ENCODE data around the gene ZNF165.
"Not testable (repeated sequence)": the region's sequence is repeated elsewhere in the genome, so short reads cannot be mapped to it uniquely, and the experiment has no call there.

Gene ZNF165

GRCh38 chr6:28111964-28112363 is 31.6 kb downstream of the ZNF165 start:
- no peak for TF ChIP-seq CTCF (IDR thresholded peaks at IDR 0.05; ENCODE audit: low read depth, low read length)
- Histone ChIP-seq H3K27me3 (ENCODE audit: insufficient read depth, low read depth, severe bottlenecking) (peaks cover 3% of the 10 kb centered on the region), H3K4me3 (ENCODE audit: low read depth, low read length) (no peak overlapping the region), H3K36me3 (peaks cover 15% of the 10 kb centered on the region), H3K9me3 (ENCODE audit: severe bottlenecking) (no peaks in the 10 kb centered on the region), H3K27ac (no peak overlapping the region)
- DNase-seq: no peak

- no peak for DNase-seq
- H3K36me3 ChIP-seq: peaks cover 37% of the 10 kb centered on the region
- no peaks in the 10 kb centered on the region for H3K27me3 ChIP-seq (ENCODE audit: insufficient read depth, low read depth, severe bottlenecking)
- H3K4me3 ChIP-seq (ENCODE audit: low read depth, low read length): no peak overlapping the region
- no peak overlapping the region for H3K27ac ChIP-seq
- no peaks in the 10 kb centered on the region for H3K9me3 ChIP-seq (ENCODE audit: severe bottlenecking)
- TF ChIP-seq CTCF (IDR thresholded peaks at IDR 0.05; ENCODE audit: low read depth, low read length): no peak
Observed at GRCh38 chr6:28115799-28116198, 35.4 kb downstream of the ZNF165 start.

- no peak for DNase-seq
- Histone ChIP-seq H3K4me3 (ENCODE audit: low read depth, low read length) (no peak overlapping the region), H3K27me3 (ENCODE audit: insufficient read depth, low read depth, severe bottlenecking) (no peaks in the 10 kb centered on the region), H3K36me3 (peaks cover 48% of the 10 kb centered on the region), H3K9me3 (ENCODE audit: severe bottlenecking) (no peaks in the 10 kb centered on the region), H3K27ac (no peak overlapping the region)
- TF ChIP-seq CTCF (IDR thresholded peaks at IDR 0.05; ENCODE audit: low read depth, low read length): no peak
Observed at GRCh38 chr6:28117386-28118050, 37.1 kb downstream of the ZNF165 start.

GRCh38 chr6:28118217-28118616 is 37.8 kb downstream of the ZNF165 start:
- no peak for TF ChIP-seq CTCF (IDR thresholded peaks at IDR 0.05; ENCODE audit: low read depth, low read length)
- peaks cover 53% of the 10 kb centered on the region for H3K36me3 ChIP-seq
- no peak overlapping the region for H3K4me3 ChIP-seq (ENCODE audit: low read depth, low read length)
- no peak overlapping the region for H3K27ac ChIP-seq
- no peak for DNase-seq
- no peaks in the 10 kb centered on the region for H3K27me3 ChIP-seq (ENCODE audit: insufficient read depth, low read depth, severe bottlenecking)
- H3K9me3 ChIP-seq (ENCODE audit: severe bottlenecking): no peaks in the 10 kb centered on the region

- Histone ChIP-seq H3K36me3 (peaks cover 55% of the 10 kb centered on the region), H3K27ac (no peak overlapping the region)
- TF ChIP-seq CTCF (IDR thresholded peaks at IDR 0.05; ENCODE audit: low read depth, low read length): no peak
Observed at GRCh38 chr6:28121876-28122275, 41.5 kb downstream of the ZNF165 start.

GRCh38 chr6:28122283-28122682 is 41.9 kb downstream of the ZNF165 start:
- H3K9me3 ChIP-seq (ENCODE audit: severe bottlenecking); DNase-seq; H3K27me3 ChIP-seq (ENCODE audit: insufficient read depth, low read depth, severe bottlenecking); H3K27ac ChIP-seq; H3K4me3 ChIP-seq (ENCODE audit: low read depth, low read length): not testable (repeated sequence)
- peaks cover 56% of the 10 kb centered on the region for H3K36me3 ChIP-seq

More at GRCh38 chr6:28121876-28122275, 41.5 kb downstream of the ZNF165 start:
- Histone ChIP-seq H3K27me3 (ENCODE audit: insufficient read depth, low read depth, severe bottlenecking) (no peaks in the 10 kb centered on the region), H3K9me3 (ENCODE audit: severe bottlenecking) (no peaks in the 10 kb centered on the region), H3K4me3 (ENCODE audit: low read depth, low read length) (no peak overlapping the region)
- DNase-seq: no peak
